ENCODE results near the gene TGM5. TPM values are rescaled to one million over a fixed set of nuclear protein-coding genes. Genes with fewer than 3 reads are reported as not detected.

The TGM5 gene
- total RNA-seq, 2 donors from 2014 or later: not detected

DNA sequence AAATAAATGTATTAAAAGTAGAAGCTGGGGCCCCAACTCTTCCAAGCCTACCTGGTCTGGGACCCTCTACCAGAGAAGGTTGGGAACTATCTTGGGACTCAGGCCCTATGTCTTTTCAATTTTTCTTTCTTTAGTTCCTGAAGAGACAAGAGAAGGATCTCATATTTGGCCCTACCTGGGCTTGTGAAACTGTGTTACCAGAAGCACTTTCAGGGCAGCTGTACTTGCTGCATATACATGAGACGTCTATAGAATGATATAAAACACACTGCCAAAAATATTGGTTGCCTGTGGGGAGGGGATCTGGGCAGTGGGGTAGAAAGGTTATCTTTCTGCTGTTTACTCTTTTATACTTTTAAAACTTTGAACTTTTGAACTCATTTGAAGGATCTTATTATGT, 45.3 kb downstream of the TGM5 start:
- TF ChIP-seq, protein P1, sequence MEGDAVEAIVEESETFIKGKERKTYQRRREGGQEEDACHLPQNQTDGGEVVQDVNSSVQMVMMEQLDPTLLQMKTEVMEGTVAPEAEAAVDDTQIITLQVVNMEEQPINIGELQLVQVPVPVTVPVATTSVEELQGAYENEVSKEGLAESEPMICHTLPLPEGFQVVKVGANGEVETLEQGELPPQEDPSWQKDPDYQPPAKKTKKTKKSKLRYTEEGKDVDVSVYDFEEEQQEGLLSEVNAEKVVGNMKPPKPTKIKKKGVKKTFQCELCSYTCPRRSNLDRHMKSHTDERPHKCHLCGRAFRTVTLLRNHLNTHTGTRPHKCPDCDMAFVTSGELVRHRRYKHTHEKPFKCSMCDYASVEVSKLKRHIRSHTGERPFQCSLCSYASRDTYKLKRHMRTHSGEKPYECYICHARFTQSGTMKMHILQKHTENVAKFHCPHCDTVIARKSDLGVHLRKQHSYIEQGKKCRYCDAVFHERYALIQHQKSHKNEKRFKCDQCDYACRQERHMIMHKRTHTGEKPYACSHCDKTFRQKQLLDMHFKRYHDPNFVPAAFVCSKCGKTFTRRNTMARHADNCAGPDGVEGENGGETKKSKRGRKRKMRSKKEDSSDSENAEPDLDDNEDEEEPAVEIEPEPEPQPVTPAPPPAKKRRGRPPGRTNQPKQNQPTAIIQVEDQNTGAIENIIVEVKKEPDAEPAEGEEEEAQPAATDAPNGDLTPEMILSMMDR (IDR thresholded peaks at IDR 0.05): no peak

DNA sequence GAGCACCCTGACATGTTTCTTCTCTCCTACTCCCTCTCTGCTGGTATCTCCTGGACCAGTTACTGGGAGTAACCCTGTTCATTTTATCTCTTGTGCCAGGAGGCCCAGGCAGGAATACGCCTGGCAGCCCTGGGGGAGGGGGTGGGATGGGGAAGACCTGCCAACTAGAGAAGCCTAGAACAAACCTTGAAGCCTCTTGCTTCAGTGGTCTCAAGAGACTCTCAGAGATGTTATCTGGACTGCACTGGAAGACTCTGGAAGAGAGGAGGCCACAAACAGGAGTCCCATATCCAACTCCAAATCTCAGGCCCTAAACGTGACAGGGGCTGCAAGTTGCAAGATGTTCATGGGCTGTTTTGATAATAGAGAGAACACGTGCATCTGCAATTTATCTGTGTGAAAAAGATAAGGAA, 45.7 kb downstream of the TGM5 start, which contains the start of gene EPB42:
Gene EPB42, minus strand, starts transcription at position 28 of the 413 bp plus-strand sequence. CDS start 193 bp downstream, outside the sequence.
- H3K9me3 ChIP-seq: no peaks in the 10 kb centered on the region
- H3K27ac ChIP-seq: no peak within 1 kb of the TSS
- H3K4me1 ChIP-seq (ENCODE audit: control insufficient read depth in 1 of 2, low read depth in 2 of 2): no peaks in the 10 kb centered on the region
- H3K27me3 ChIP-seq (replicated peaks; ENCODE audit: insufficient read depth): no peaks in the 10 kb centered on the region
- TF ChIP-seq, protein P1 (IDR thresholded peaks at IDR 0.05): no peak
- H3K4me3 ChIP-seq: no peak within 1 kb of the TSS
- H3K36me3 ChIP-seq: no peaks in the 10 kb centered on the region
- ATAC-seq (ENCODE audit: insufficient number of reproducible peaks, low FRiP score, low read depth) (no peak), DNase-seq (ENCODE audit: low spot score) (no peak)

More for the DNA sequence above, 45.3 kb downstream of the TGM5 start:
- DNase-seq (ENCODE audit: low spot score) (no peak), ATAC-seq (ENCODE audit: insufficient number of reproducible peaks, low FRiP score, low read depth) (no peak)
- H3K9me3 ChIP-seq: no peaks in the 10 kb centered on the region
- H3K27ac ChIP-seq: no peak overlapping the region
- no peaks in the 10 kb centered on the region for H3K4me1 ChIP-seq (ENCODE audit: control insufficient read depth in 1 of 2, low read depth in 2 of 2)
- H3K36me3 ChIP-seq: no peaks in the 10 kb centered on the region
- no peak overlapping the region for H3K4me3 ChIP-seq
- H3K27me3 ChIP-seq (replicated peaks; ENCODE audit: insufficient read depth): no peaks in the 10 kb centered on the region

GRCh38 chr15:43219929-43220928, 46.5 kb downstream of the TGM5 start:
- DNase-seq (ENCODE audit: low spot score) (no peak), ATAC-seq (ENCODE audit: insufficient number of reproducible peaks, low FRiP score, low read depth) (no peak)
- TF ChIP-seq, protein P1 (IDR thresholded peaks at IDR 0.05): no peak
- H3K4me1 ChIP-seq (ENCODE audit: control insufficient read depth in 1 of 2, low read depth in 2 of 2): no peaks in the 10 kb centered on the region
- H3K4me3 ChIP-seq: no peak overlapping the region
- no peaks in the 10 kb centered on the region for H3K27me3 ChIP-seq (replicated peaks; ENCODE audit: insufficient read depth)
- no peak overlapping the region for H3K27ac ChIP-seq
- H3K36me3 ChIP-seq: no peaks in the 10 kb centered on the region
- H3K9me3 ChIP-seq: no peaks in the 10 kb centered on the region

DNA sequence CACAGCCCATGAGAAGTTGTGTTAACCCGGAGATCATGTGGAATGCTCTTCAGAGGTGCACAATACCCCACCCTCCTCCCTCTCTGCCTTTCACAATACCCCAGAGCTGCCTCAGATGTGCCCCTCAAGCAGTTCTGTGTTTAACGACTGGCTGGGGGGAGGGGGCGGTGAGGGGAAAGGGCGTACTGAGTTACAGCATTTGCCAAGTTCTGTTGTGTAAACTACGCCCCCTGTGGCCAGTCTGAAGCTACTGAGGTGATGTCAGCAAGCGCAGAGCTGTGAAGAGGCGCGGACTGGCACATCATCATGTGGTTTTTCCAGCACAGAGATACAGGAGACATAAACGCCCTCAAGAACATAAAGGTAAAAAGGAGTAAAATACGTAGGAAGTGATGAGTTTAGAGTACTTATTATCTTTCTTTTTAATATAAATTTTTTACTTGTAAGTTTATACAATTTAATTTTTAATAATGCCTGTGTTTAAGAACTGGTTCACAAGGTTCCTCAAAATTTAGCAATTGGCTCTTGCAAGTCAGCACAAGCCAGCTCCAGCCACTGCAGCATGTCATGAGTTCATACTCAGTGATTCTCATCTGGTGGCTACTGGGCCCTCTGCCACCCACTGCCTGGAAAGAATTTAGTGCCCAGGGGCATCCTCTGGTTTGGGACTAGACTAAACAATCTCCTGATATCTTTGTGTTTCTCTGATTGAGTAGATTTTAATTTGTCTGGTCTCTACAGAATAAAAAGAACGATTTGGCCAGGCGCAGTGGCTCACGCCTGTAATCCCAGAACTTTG, 47.6 kb downstream of the TGM5 start:
- Histone ChIP-seq H3K9me3 (no peaks in the 10 kb centered on the region), H3K4me1 (ENCODE audit: control insufficient read depth in 1 of 2, low read depth in 2 of 2) (no peaks in the 10 kb centered on the region), H3K4me3 (no peak overlapping the region), H3K27ac (no peak overlapping the region), H3K36me3 (no peaks in the 10 kb centered on the region), H3K27me3 (replicated peaks; ENCODE audit: insufficient read depth) (no peaks in the 10 kb centered on the region)
- TF ChIP-seq, protein P1 (IDR thresholded peaks at IDR 0.05): no peak
- DNase-seq (ENCODE audit: low spot score) (no peak), ATAC-seq (ENCODE audit: insufficient number of reproducible peaks, low FRiP score, low read depth) (no peak)

DNA sequence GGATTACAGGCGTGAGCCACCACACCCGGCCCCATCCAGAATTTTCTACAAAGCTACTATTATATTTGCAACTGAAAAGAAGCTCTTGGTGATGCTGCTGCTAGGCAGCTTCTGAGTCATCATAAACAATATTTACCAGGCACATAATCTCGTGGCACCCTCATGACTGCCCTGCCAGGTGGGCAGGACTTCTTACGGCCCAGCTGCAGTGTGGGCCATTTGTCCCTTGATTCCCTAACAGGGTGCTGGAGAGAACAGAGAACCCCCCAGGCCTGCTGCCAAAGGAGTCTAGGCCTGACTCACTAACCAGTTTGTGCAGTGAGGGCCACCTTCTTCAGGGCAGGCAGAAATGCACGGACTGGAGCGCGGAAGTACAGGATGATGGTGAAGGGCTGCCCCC, 50.8 kb downstream of the TGM5 start:
- H3K27ac ChIP-seq: no peak overlapping the region
- no peak for ATAC-seq (ENCODE audit: insufficient number of reproducible peaks, low FRiP score, low read depth)
- H3K36me3 ChIP-seq: no peaks in the 10 kb centered on the region
- no peak overlapping the region for H3K4me3 ChIP-seq
- TF ChIP-seq, protein P1 (IDR thresholded peaks at IDR 0.05): no peak
- no peaks in the 10 kb centered on the region for H3K9me3 ChIP-seq
- H3K4me1 ChIP-seq (ENCODE audit: control insufficient read depth in 1 of 2, low read depth in 2 of 2): no peaks in the 10 kb centered on the region
- no peak for DNase-seq (ENCODE audit: low spot score)
- no peaks in the 10 kb centered on the region for H3K27me3 ChIP-seq (replicated peaks; ENCODE audit: insufficient read depth)
